HG02642 (cell line): ENCODE measurements around the gene ATP9A.

Experiments
- ATAC-seq: cut with Tn5 transposase; IDR thresholded peaks from one replicate; pipeline ENCODE4 v1.9.1; 2021; ENCODE audit warnings: mild to moderate bottlenecking; ENCODE audit not compliant: unreplicated experiment, poor library complexity

ATP9A gene

DNA sequence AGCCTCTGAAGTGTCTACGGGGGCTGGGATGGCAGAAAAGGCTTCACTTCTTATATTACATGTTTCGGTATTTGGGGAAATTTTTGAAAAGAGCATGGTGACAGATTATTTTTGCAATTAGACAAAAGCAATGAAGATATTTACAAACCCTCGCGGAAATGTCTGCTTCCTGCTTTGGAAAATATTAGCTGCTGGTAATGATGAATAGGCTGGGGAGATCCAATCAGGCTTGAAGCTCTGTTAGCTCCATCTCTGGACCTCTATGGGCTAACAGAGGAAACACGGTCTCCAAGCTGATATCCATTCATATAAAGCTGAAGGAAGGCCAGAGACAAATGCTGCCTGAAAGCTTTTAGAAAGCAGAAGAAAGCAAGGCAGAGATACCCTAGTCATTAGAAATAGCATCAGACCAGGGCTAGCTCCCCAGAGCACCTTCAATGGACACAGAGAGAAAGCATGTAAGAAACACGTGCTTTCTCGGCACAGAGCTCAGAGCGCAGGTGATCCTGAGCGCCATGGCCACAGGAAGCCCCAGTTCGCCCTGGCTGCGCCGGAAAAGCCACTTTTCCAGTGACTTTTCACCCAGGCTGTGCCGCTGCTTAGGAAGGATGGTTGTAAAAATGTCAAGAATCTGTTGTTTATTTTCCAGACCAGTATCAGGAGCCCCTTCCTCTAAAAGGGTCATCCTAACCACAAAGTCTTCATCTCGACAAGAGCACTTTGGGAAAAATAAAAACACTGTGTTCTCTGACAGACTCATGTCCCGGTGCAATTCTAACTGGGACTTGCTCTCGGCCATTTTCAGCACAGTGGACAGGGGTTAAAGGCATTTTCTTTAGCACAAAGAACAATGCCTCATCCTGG is 157.2 kb downstream of the ATP9A start:
- no peak for ATAC-seq

DNA sequence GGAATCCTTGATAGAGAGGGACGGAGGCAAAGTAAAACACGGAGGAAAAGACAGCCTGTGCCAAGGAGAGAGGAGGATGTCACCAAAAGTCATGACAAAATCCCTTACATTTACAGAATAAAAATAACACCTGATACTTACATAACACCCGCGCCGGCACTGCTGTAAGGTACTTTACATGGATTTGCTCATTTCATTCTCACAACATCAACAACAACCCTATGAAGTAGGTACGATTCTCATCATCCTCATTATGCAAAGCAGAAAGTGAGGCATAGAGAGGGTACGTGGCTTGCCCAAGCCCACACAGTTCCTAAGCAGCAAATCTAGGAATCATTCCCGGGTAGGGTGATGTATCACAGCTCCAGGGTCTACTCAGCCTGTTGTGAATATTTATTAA is 158.1 kb downstream of the ATP9A start:
- ATAC-seq = no peak

DNA sequence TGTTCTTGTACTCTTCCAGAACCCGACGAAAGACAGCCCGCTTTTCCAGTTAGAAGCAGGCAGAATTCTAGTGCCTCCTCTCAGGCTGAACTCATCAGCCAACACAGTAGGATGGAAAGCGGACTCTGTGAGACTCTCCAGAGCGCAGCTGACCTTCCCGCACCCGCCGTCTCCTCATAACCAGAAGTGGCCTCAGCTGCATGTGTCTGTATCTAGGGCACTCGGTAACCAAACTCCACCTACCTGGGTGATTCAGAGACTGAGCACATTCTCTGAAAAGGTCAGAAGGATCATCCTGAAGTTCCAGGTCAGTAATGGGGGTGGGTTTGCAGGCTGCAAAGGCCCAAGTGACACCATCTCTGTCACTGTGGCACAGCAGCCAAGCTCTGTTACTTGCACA is 158.9 kb downstream of the ATP9A start:
- ATAC-seq = no peak

DNA sequence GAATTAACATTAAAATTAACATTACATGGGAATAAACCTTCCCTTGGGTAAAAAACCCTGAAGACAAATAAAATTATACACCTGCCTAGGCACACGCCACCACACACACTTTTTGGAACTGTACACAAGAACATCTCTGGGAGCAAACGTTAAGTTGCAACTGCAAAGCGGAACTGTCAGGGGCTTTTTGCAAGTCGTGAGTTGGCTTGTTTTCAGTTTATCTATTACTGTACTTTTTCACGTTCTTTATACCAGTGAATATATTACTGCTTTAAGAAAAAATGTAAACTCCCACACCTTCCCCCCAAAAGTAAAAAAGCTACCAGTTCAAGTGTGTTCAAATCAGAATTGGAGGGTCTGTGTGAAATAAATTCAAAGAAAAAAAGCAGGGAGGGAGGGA is 160.1 kb downstream of the ATP9A start:
- no peak for ATAC-seq

- ATAC-seq = no peak
These were observed 161.0 kb downstream of the ATP9A start for GRCh38 chr20:51607170-51607569.

GRCh38 chr20:51604851-51605250 is 163.3 kb downstream of the ATP9A start:
- no peak for ATAC-seq

- no peak for ATAC-seq
These were observed 166.1 kb downstream of the ATP9A start for GRCh38 chr20:51602131-51602530.

GRCh38 chr20:51600950-51601349 is 167.2 kb downstream of the ATP9A start:
- ATAC-seq = no peak

DNA sequence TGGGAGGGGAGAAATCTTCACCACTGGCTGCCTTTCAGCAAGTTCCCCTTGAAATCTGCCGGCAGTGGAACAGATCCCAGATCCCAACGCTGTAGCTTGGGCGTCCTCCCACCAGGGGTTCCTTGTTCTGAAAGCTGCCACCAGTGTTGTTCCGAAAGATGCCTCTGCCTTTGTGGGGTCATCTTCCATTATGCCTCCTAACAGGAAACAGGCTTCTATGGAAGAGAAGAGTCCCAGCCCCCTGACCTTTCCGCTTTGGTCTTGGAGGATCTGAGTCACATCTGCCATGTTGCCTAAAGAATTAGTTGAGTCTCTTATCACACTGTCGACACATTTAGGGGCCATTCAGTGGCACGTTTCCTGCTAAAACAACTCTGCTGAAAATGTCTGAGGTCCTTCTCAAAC is 168.2 kb downstream of the ATP9A start:
- ATAC-seq = no peak

- no peak for ATAC-seq
These were observed 169.6 kb downstream of the ATP9A start for GRCh38 chr20:51598556-51598955.

DNA sequence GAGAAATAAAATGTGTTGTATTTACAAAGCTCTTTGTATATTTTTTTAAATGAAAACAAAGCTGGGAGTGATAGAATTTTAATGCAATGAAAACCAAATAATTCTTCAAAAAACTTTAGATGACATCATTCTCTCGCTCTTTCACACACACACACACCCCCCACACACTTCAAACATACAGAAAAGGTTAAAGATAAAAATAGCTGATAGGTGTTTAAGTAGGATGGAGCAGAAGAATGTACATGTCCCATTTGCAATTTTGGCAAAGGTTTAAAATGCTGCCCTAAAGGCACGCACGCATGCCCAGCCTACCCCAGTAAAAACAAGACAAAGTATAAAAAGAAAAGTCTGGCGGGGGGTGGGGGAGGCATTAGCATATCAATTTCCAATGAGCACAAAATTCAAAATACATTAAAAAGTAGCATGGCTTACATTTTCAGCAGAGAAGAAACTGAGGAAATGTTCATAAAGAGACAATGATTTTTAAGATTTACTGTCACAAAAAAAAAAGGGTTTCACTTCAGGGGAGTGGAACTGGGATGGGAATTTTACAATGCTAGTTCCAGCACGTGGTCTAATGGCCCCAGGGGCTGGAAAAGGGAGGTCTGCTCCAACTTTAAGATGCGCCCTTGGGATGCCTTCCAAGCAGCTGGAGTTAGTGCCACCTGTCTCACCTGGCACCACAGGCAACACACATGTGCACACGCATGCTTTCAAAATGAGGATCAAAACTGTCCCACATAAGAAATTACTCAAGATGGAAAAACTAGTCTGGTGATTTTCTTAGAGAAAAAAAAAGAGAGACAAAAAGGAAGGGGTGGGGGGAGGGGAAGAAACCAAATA is 170.6 kb downstream of the ATP9A start:
- no peak for ATAC-seq

- ATAC-seq = no peak
These were observed 171.4 kb downstream of the ATP9A start for GRCh38 chr20:51596668-51597388.

DNA sequence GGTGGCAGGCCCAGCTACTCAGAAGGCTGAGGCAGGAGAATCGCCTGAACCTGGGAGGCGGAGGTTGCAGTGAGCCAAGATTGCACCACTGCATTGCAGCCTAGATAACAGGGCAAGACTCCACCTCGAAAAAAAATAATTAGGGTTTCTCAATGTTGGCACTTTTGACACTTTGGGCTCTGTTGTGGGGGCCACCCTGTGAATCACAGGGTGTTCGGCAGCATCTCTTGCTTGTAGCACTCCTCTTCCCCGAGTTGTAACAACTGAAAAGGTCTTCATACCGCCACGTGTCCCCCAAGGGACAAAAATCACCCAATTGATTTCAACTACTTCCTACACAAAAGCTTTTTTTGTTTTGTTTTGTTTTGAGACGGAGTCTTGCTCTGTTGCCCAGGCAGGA is 172.4 kb downstream of the ATP9A start:
- no peak for ATAC-seq

DNA sequence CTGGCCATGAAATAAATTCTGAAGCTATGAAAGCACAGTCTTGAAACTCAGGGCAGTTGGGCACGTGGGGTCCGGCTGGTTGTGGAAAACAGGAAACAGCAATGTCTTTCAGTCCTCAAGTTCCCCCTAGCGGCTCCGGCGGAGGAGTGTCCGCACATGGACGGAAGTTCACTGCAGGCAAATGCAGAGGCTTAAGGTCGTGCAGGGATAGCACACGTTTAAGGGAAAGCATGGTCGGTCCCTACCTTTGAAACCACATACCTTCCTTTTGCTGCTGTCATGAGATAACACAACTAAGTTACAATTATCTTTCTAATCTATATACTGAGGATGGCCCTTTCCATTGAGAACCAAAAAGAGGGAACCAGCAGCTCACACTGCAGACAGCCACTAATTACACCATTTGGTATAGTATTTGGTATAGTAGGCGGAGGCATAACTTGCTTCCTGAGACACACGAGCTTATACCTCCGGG is 173.1 kb downstream of the ATP9A start:
- peak; percentile 92 for ATAC-seq

- ATAC-seq = no peak
These were observed 173.7 kb downstream of the ATP9A start for GRCh38 chr20:51594236-51595057.

- ATAC-seq = no peak
These were observed 174.6 kb downstream of the ATP9A start for GRCh38 chr20:51593584-51593983.

- ATAC-seq = no peak
These were observed 175.6 kb downstream of the ATP9A start for GRCh38 chr20:51592564-51592963.

- no peak for ATAC-seq
These were observed 176.3 kb downstream of the ATP9A start for GRCh38 chr20:51591871-51592270.

- ATAC-seq = no peak
These were observed 179.4 kb downstream of the ATP9A start for GRCh38 chr20:51588762-51589161.

DNA sequence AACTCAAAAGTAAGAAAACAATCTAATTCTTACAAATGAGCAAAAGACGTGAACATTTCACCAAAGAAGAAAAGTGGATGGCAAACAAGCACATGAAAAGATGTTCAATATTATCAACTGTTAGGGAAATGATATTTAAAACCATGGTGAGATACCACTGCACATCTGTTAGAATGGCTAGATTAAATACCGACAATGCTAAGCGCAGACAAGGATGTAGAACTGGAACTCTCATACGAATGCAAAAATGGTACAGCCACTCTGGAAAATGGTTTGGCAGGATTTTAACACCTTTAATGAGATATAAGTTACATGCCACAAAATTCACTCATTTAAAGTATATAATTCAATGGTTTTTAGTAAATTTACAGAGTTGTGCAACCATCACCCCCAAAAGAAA is 181.0 kb downstream of the ATP9A start:
- ATAC-seq = no peak
